Right ventricle myocardium inferior (tissue), 1 donor: ENCODE measurements around the gene ZAP70. TPM values are rescaled to one million over a fixed set of nuclear protein-coding genes. Genes with fewer than 3 reads are reported as not detected.
A peak's percentile ranks its signal among the peaks of the same experiment; 100 is the strongest.

Experiments used
- ATAC-seq: fragments of 200-7000 bp; cut with Tn5 transposase; one replicate; pipeline ENCODE4 v1.9.1; 2020; ENCODE audit warnings: mild to moderate bottlenecking, moderate library complexity
- DNase-seq: peaks from one replicate; pipeline ENCODE4 v3.0.0; 2021; ENCODE audit errors: missing footprints
- intact Hi-C: fragments of 100-400 bp; cut with DNase I; formaldehyde crosslinking; loops from one replicate; pipeline ENCODE4 v1.11.0; 2022
- total RNA-seq: library from RNA; stranded (reverse); fragmentation: NEBNext Ultra II Directional; extraction: Animal tissue kit (Norgen Biotek cat#: 25700); gene quantifications from one replicate; pipeline ENCODE4 v1.2.1, GENCODE V29; 2021
- donor health status: DM: no; HTN: yes; CAD: no; lungs with severe emphysema.

ZAP70 gene
- total RNA-seq, 1 donor from 2014 or later, result 1.6 TPM

GRCh38 chr2:97763176-97763845, 49.9 kb downstream of the ZAP70 start:
- ATAC-seq, result no peak
- intact Hi-C loops, result no loop called here
- no peak for DNase-seq

GRCh38 chr2:97764559-97765263, 51.3 kb downstream of the ZAP70 start:
- DNase-seq, result no peak
- intact Hi-C loops, result no loop called here
- ATAC-seq, result no peak

DNA sequence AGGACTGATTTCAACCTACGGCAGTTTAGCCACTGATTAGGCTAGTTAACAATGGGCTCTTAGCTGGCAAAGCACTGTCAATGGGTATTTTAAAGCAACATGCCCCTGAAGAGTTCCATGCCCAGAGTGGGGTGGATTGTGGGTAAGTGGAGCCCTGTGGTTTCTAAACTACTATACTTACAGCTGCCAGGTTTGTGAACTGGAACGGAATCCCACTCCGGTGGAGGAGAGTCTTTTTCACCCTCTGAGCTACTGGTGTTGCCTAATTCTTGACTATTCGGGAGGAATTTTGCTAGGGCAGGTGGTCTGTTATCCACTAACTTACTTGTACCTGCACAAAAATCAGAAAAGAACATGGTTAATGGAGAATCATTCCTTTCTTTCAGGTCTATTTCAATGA, 52.6 kb downstream of the ZAP70 start:
- DNase-seq (no peak), ATAC-seq (no peak)
- intact Hi-C loops, result no loop called here

DNA sequence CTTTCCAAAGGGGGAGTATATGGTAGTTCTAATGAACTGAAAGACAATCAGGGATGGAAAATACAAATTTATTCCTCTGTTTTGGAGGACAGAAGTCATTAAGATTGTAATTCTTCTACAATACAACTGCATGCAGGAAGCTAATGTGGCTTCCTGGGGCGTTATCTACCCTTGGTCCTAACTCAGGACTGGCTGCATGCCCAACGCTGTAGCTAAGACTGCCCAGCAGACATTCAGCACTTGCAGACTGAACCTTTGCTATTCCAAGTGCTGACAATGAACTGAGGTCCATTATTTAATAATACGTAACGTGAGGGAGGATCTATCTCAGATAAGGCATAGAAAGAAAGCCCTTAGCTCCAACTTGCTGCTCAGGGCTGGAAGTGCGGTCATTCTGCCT, 53.2 kb downstream of the ZAP70 start:
- ATAC-seq (no peak), DNase-seq (no peak)
- intact Hi-C loops, result no loop called here

GRCh38 chr2:97769308-97769707, 55.9 kb downstream of the ZAP70 start:
- DNase-seq (no peak), ATAC-seq (peak; percentile 87)
- intact Hi-C loops, result no loop called here

- no peak for DNase-seq
- ATAC-seq, result no peak
- intact Hi-C loops, result no loop called here
These were observed 56.3 kb downstream of the ZAP70 start for GRCh38 chr2:97769711-97770110.

DNA sequence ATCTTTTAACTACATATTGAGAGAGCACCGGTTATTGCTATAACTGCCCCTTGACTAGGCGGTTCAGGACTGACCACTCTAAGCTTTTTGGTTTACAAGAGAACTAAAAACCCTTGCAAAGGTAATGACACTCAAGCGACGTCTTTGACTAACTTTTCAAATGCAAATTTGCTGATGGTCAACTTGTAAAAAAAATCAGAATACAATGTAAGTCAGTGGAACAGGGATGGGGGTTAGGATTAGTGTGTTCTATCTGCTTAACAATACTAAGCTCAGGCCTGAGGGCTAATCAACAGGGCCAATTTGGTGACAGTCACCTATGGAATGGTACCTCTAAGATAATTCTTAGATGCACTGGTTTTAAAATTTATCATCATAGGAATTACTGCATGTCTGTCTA, 57.1 kb downstream of the ZAP70 start:
- intact Hi-C loops, result no loop called here
- ATAC-seq (no peak), DNase-seq (no peak)

GRCh38 chr2:97774425-97774824, 61.0 kb downstream of the ZAP70 start:
- intact Hi-C loops, result no loop called here
- ATAC-seq, result no peak
- DNase-seq, result no peak

DNA sequence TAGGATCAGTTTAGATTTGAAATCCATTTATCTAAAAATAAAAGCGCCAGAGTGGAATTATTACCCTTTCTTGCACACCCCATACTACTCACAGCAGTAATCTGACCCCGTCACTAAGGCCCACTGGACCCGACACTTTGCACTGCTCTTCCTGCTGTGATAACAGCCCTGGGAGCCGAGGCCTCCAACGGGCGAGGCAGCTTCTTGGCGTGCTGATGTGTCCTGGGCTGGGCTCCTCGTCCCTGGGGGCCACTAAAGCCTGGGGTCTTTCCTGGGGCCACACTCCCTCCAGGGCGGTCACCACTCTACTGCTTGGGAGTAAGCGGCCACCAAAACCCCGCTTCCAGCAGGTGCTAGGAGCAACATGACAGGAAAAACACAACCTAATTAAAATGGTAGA, 61.7 kb downstream of the ZAP70 start:
- intact Hi-C loops, result no loop called here
- no peak for DNase-seq
- no peak for ATAC-seq

DNA sequence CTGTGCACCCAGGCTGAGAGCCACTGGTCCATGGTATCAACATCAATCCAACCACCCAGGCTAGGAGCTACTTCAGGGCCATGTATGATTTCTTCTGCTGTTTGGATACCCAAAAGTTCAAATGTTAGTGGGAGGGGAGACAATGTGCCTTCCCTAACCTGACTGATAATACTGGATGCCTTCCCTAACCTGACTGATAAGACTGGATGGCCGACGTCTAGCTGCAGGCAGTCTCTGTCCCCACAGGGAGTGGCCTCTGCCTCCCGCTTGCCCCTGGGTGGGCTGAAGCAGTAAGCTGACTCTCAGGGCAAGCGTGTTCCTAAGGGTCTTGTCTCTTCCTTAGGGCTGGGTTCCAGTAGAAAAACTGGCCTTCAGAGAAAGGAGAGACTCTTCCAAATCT, 65.8 kb downstream of the ZAP70 start:
- DNase-seq (no peak), ATAC-seq (no peak)
- intact Hi-C loops, result no loop called here

DNA sequence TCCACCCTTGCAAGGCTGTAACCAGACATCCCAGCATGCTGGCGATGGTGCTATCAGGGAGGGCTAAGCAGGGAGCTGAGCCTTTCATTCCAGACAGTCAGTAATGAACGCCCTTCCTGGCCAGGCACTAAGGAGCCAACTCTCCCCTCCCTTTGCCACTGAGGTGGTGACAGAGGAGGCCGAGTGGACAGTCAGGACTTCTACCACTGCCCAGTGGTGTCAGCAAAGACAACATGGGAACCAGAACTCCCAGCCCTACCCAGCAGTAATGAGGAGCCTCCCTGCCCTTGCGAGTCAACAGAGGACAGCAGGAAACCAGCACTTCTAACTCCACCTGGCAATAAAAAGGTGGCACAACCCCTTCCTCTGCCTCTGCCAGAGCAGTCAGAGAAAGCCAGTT, 68.6 kb downstream of the ZAP70 start:
- DNase-seq, result no peak

GRCh38 chr2:97784953-97785352, 71.6 kb downstream of the ZAP70 start:
- intact Hi-C loops, result no loop called here
- DNase-seq (no peak), ATAC-seq (no peak)

More for the DNA sequence above, 68.6 kb downstream of the ZAP70 start:
- intact Hi-C loops, result no loop called here
- ATAC-seq, result peak; percentile 68

DNA sequence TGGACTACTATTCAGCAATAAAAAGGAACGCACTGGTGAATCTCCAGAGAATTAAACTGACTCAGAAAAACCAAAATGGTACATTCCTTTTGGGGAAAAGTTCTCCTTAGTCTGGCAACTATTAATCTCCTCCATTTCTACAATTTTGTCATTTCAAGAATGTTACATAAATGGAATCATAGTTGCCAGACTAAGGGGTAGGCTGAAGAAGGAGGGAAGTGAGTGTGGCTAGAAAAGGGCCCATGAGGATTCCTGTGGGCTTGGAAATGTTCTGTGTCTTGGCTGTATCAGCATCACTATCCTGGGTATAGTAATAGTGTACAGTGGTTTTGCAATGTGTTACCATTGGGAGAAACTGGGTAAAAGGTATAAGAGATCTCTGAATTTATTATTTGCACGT, 72.4 kb downstream of the ZAP70 start:
- intact Hi-C loops, result no loop called here
- no peak for ATAC-seq
- no peak for DNase-seq

GRCh38 chr2:97788986-97789644, 75.7 kb downstream of the ZAP70 start:
- intact Hi-C loops, result no loop called here
- DNase-seq (no peak), ATAC-seq (peak; percentile 38)

Other genes starting within 250 kb of the ZAP70 start
- 3.6 TPM for gene ANKRD36B, start 123.7 kb upstream of the ZAP70 start, total RNA-seq
- gene COX5B, start 67.5 kb upstream of the ZAP70 start, total RNA-seq, result 1,345 TPM
- 60.3 TPM for gene ACTR1B, start 49.5 kb upstream of the ZAP70 start, total RNA-seq
- gene C2orf92, start 43.9 kb upstream of the ZAP70 start, total RNA-seq, result 1.1 TPM